Measurements from ENCODE around the gene BNIP1. TPM values are rescaled to one million over a fixed set of nuclear protein-coding genes. Genes with fewer than 3 reads are reported as not detected.

BNIP1 gene
- total RNA-seq, 1 donor, result 14.5 TPM

DNA sequence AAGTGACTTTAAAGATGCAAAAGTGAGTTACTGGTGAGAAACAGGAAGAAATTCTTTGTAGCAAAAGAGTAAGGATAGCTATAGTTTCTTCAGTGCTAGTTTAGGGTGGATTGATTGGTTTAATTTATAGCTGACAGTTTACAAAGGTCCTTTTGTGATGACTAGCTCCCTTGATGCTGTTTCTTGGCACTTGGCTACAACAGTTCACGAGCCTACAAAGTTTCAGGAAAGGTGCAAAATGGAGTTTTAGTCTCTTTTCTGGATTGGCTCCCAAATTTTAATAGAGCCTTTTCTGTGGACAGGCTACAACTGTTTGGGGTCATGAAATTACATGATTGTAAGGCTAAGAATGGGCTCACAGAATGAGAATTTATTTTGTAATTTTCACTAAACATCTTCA lies 40.9 kb upstream of the BNIP1 start:
- Histone ChIP-seq H2AFZ (ENCODE audit: low read length) (no peak overlapping the region), H3K36me3 (ENCODE audit: insufficient read depth, low read length) (no peaks in the 10 kb centered on the region), H3K79me2 (ENCODE audit: insufficient read depth, low read length) (no peaks in the 10 kb centered on the region), H3K9me3 (ENCODE audit: low read depth, low read length) (no peaks in the 10 kb centered on the region), H4K20me1 (ENCODE audit: insufficient read depth, low read length) (peaks cover 5% of the 10 kb centered on the region), H3K4me1 (ENCODE audit: insufficient read depth, low read length) (no peaks in the 10 kb centered on the region), H3K27me3 (ENCODE audit: insufficient read depth, low read length) (no peaks in the 10 kb centered on the region), H3K27ac (ENCODE audit: low read depth, low read length) (no peak overlapping the region), H3K4me3 (ENCODE audit: insufficient read depth, low read length) (no peak overlapping the region), H3K4me2 (ENCODE audit: insufficient read depth, low read length) (no peak overlapping the region)
- TF ChIP-seq, protein P1, sequence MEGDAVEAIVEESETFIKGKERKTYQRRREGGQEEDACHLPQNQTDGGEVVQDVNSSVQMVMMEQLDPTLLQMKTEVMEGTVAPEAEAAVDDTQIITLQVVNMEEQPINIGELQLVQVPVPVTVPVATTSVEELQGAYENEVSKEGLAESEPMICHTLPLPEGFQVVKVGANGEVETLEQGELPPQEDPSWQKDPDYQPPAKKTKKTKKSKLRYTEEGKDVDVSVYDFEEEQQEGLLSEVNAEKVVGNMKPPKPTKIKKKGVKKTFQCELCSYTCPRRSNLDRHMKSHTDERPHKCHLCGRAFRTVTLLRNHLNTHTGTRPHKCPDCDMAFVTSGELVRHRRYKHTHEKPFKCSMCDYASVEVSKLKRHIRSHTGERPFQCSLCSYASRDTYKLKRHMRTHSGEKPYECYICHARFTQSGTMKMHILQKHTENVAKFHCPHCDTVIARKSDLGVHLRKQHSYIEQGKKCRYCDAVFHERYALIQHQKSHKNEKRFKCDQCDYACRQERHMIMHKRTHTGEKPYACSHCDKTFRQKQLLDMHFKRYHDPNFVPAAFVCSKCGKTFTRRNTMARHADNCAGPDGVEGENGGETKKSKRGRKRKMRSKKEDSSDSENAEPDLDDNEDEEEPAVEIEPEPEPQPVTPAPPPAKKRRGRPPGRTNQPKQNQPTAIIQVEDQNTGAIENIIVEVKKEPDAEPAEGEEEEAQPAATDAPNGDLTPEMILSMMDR (IDR thresholded peaks at IDR 0.05; ENCODE audit: extremely low read depth, low read depth, low read length), result no peak
- DNase-seq (ENCODE audit: insufficient read length, low spot score, missing footprints), result no peak

DNA sequence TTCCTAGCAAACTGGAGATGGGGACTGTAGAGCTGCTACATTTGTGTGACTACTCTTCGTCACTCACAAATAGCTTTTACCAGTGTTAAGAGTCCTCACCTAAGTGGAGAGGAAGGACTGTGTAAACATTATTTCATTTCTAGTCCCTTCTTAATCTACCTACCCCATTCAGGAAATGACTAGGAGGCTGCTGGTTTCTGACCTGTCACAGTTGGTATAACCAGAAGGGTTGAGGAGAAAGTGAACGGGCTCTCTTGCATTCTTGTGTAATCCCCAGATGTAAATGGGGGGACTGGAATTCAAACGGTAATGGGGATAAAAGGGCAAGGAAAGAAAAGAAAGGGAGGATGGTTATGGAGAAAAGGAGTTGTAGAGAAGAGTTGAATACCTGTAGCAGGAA lies 35.4 kb upstream of the BNIP1 start:
- H3K27me3 ChIP-seq (ENCODE audit: insufficient read depth, low read length), result no peaks in the 10 kb centered on the region
- H4K20me1 ChIP-seq (ENCODE audit: insufficient read depth, low read length), result no peaks in the 10 kb centered on the region
- no peak overlapping the region for H3K4me2 ChIP-seq (ENCODE audit: insufficient read depth, low read length)
- no peaks in the 10 kb centered on the region for H3K79me2 ChIP-seq (ENCODE audit: insufficient read depth, low read length)
- DNase-seq (ENCODE audit: insufficient read length, low spot score, missing footprints), result no peak
- TF ChIP-seq, protein P1 (IDR thresholded peaks at IDR 0.05; ENCODE audit: extremely low read depth, low read depth, low read length), result no peak
- H3K4me3 ChIP-seq (ENCODE audit: insufficient read depth, low read length), result no peak overlapping the region
- no peak overlapping the region for H2AFZ ChIP-seq (ENCODE audit: low read length)
- H3K36me3 ChIP-seq (ENCODE audit: insufficient read depth, low read length), result peaks cover 11% of the 10 kb centered on the region
- H3K9me3 ChIP-seq (ENCODE audit: low read depth, low read length), result no peaks in the 10 kb centered on the region
- no peaks in the 10 kb centered on the region for H3K4me1 ChIP-seq (ENCODE audit: insufficient read depth, low read length)
- H3K27ac ChIP-seq (ENCODE audit: low read depth, low read length), result no peak overlapping the region

DNA sequence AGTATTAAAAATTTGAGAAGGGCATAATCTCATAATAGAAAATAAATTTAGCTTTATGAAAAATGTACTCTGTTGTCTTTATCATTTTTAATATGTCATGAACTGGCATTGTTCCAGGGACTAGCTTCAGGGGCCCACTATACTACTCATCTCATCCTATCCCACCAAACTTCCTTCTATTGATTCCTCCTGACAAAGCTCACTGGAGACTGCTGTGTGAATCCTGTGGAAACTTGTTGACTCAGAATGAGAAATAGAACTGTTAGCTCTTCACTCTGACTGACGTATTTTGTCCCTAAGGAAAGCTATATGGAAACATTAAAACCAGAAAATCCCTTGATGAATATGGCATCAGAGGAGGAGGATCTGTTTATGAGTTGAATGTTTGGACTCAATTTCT lies 29.8 kb upstream of the BNIP1 start:
- no peaks in the 10 kb centered on the region for H3K4me1 ChIP-seq (ENCODE audit: insufficient read depth, low read length)
- no peaks in the 10 kb centered on the region for H3K27me3 ChIP-seq (ENCODE audit: insufficient read depth, low read length)
- no peak overlapping the region for H3K4me2 ChIP-seq (ENCODE audit: insufficient read depth, low read length)
- no peaks in the 10 kb centered on the region for H3K79me2 ChIP-seq (ENCODE audit: insufficient read depth, low read length)
- TF ChIP-seq, protein P1 (IDR thresholded peaks at IDR 0.05; ENCODE audit: extremely low read depth, low read depth, low read length), result no peak
- H4K20me1 ChIP-seq (ENCODE audit: insufficient read depth, low read length), result no peaks in the 10 kb centered on the region
- H2AFZ ChIP-seq (ENCODE audit: low read length), result no peak overlapping the region
- no peak overlapping the region for H3K27ac ChIP-seq (ENCODE audit: low read depth, low read length)
- H3K36me3 ChIP-seq (ENCODE audit: insufficient read depth, low read length), result peaks cover 7% of the 10 kb centered on the region
- no peak overlapping the region for H3K4me3 ChIP-seq (ENCODE audit: insufficient read depth, low read length)
- no peaks in the 10 kb centered on the region for H3K9me3 ChIP-seq (ENCODE audit: low read depth, low read length)
- no peak for DNase-seq (ENCODE audit: insufficient read length, low spot score, missing footprints)

DNA sequence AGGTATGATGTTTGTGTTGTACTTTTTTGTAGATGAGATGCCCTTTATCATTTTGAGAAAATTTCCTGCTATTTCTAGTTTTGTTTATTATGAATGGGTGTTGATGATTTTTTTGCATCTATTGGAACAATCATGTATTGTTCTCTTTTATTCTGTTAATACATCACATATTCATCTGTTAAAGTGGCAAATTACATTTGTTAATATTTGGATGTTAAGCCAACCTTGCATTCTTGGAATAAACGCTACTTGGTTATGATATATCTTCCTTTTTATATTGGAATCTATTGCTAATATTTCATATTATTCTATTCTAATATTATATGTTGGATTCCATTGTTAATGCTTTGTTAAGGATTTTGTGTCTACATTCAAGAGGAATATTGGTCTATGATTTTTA lies 24.6 kb upstream of the BNIP1 start:
- no peak overlapping the region for H3K27ac ChIP-seq (ENCODE audit: low read depth, low read length)
- H3K36me3 ChIP-seq (ENCODE audit: insufficient read depth, low read length), result no peaks in the 10 kb centered on the region

More for the DNA sequence above, 24.6 kb upstream of the BNIP1 start:
- TF ChIP-seq, protein P1 (IDR thresholded peaks at IDR 0.05; ENCODE audit: extremely low read depth, low read depth, low read length), result no peak
- Histone ChIP-seq H3K4me2 (ENCODE audit: insufficient read depth, low read length) (no peak overlapping the region), H2AFZ (ENCODE audit: low read length) (no peak overlapping the region), H3K79me2 (ENCODE audit: insufficient read depth, low read length) (no peaks in the 10 kb centered on the region), H3K27me3 (ENCODE audit: insufficient read depth, low read length) (no peaks in the 10 kb centered on the region), H3K4me1 (ENCODE audit: insufficient read depth, low read length) (no peaks in the 10 kb centered on the region), H4K20me1 (ENCODE audit: insufficient read depth, low read length) (no peaks in the 10 kb centered on the region), H3K9me3 (ENCODE audit: low read depth, low read length) (no peaks in the 10 kb centered on the region), H3K4me3 (ENCODE audit: insufficient read depth, low read length) (no peak overlapping the region)
- no peak for DNase-seq (ENCODE audit: insufficient read length, low spot score, missing footprints)

Data from osteoblast (primary cell).